ENCODE results near the gene ZNF592. TPM values are rescaled to one million over a fixed set of nuclear protein-coding genes. Genes with fewer than 3 reads are reported as not detected.
A peak's percentile ranks its signal among the peaks of the same experiment; 100 is the strongest.

ZNF592 gene
- total and polyA plus RNA-seq, 2 of the 13 experiments (the other 11 are each of a cell fraction or from before 2014, with no cell fraction given) = 8.2 to 9.8 TPM

DNA sequence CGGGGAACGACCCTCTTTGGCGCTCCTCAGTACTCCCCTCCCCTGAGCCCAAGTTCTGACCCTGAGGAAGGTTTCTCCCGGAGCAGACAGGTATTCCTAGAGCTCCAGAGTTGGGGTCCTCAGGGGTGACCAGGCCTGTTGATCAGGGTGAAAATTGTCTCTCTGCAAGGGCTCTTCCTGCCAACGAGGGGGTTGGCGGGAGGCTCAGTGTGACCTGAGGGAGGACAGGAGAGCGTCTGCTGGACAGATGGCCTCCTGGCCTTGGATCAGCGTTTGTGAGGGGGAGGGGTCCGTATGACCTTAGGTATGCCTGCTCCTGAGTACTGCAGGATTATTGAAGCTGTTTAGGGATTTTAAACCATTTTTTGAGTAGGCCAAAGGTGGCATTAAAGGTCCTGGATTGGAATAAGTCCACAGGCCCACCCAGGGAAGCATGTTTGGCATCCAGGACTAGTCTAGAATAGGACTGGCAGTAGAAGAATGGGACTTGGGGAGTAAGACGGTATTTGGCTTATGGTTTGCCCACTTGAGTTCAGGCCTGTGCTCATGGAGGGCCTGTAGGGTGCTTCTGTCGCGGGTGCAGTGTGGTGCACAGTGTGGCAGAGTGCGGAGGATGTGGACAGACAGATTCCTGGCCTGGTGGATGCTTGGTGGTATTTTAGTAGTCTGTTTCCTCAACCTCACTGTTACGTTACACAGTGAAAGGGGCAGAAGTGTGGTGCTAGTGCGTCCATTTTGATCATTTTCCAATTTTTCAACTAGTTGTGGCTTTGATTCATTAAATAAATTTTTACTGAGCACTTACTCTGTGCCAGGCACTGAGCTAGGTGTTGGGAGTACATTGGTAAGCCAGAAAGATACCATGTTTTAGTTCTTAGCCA is 959 bp downstream of the ZNF592 start (continued):
- TF ChIP-seq BHLHE40 (IDR thresholded peaks at IDR 0.05; ENCODE audit: low read length) (no peak), NR2F1 (CRISPR knock-in tag; IDR thresholded peaks at IDR 0.05) (0 out of 4 replicates have a peak, but pooled peaks of 1 of the 2 experiments have one; percentile 30), TBX2 (CRISPR knock-in tag; IDR thresholded peaks at IDR 0.05; ENCODE audit: borderline replicate concordance) (peak; percentile 8; the same call in 1 of the 2 replicates), GABPB1 (CRISPR knock-in tag; IDR thresholded peaks at IDR 0.05) (no peak), XRCC5 (optimal IDR thresholded peaks at IDR 0.05; ENCODE audit: low read length) (peak; percentile 18), HNF4A (CRISPR knock-in tag; IDR thresholded peaks at IDR 0.05) (no peak; the same call in 1 of the 2 replicates), HNRNPLL (IDR thresholded peaks at IDR 0.05; ENCODE audit: low read depth, low read length, poor library complexity, severe bottlenecking) (no peak), TGIF2 (CRISPR knock-in tag; IDR thresholded peaks at IDR 0.05) (peak; percentile 49; the same call in 1 of the 2 replicates), ZNF563 (CRISPR knock-in tag; IDR thresholded peaks at IDR 0.05) (peak; percentile 43; the same call in 1 of the 2 replicates), RORA (CRISPR knock-in tag; IDR thresholded peaks at IDR 0.05) (no peak), ZNF766 (CRISPR knock-in tag; IDR thresholded peaks at IDR 0.05; ENCODE audit: borderline replicate concordance) (no peak), TEAD3 (CRISPR knock-in tag; optimal IDR thresholded peaks at IDR 0.05; ENCODE audit: borderline replicate concordance) (peak; percentile 24), ZNF431 (CRISPR knock-in tag; IDR thresholded peaks at IDR 0.05; ENCODE audit: borderline replicate concordance, low read depth) (no peak), ZFP37 (CRISPR knock-in tag; IDR thresholded peaks at IDR 0.05; ENCODE audit: borderline replicate concordance) (no peak), GATA4 (IDR thresholded peaks at IDR 0.05; ENCODE audit: borderline replicate concordance, low read depth) (no peak), IRX3 (CRISPR knock-in tag; IDR thresholded peaks at IDR 0.05; ENCODE audit: borderline replicate concordance, low read depth) (no peak), ELF1 (CRISPR knock-in tag; IDR thresholded peaks at IDR 0.05) (no peak), ZNF296 (CRISPR knock-in tag; conservative IDR thresholded peaks at IDR 0.05) (peak; percentile 85), CENPT (CRISPR knock-in tag; IDR thresholded peaks at IDR 0.05; ENCODE audit: low read depth) (no peak)
- TF ChIP-seq, protein P1, sequence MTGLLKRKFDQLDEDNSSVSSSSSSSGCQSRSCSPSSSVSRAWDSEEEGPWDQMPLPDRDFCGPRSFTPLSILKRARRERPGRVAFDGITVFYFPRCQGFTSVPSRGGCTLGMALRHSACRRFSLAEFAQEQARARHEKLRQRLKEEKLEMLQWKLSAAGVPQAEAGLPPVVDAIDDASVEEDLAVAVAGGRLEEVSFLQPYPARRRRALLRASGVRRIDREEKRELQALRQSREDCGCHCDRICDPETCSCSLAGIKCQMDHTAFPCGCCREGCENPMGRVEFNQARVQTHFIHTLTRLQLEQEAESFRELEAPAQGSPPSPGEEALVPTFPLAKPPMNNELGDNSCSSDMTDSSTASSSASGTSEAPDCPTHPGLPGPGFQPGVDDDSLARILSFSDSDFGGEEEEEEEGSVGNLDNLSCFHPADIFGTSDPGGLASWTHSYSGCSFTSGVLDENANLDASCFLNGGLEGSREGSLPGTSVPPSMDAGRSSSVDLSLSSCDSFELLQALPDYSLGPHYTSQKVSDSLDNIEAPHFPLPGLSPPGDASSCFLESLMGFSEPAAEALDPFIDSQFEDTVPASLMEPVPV (CRISPR knock-in tag; IDR thresholded peaks at IDR 0.05) = no peak
- TF ChIP-seq, protein P2, sequence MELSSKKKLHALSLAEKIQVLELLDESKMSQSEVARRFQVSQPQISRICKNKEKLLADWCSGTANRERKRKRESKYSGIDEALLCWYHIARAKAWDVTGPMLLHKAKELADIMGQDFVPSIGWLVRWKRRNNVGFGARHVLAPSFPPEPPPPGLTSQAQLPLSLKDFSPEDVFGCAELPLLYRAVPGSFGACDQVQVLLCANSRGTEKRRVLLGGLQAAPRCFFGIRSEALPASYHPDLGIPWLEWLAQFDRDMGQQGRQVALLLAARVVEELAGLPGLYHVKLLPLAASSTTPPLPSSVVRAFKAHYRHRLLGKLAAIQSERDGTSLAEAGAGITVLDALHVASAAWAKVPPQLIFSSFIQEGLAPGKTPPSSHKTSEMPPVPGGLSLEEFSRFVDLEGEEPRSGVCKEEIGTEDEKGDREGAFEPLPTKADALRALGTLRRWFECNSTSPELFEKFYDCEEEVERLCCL (CRISPR knock-in tag; IDR thresholded peaks at IDR 0.05; ENCODE audit: borderline replicate concordance) = no peak
- TF ChIP-seq, protein P3, sequence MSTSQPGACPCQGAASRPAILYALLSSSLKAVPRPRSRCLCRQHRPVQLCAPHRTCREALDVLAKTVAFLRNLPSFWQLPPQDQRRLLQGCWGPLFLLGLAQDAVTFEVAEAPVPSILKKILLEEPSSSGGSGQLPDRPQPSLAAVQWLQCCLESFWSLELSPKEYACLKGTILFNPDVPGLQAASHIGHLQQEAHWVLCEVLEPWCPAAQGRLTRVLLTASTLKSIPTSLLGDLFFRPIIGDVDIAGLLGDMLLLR (CRISPR knock-in tag; IDR thresholded peaks at IDR 0.05) = no peak
- TF ChIP-seq, protein P4, sequence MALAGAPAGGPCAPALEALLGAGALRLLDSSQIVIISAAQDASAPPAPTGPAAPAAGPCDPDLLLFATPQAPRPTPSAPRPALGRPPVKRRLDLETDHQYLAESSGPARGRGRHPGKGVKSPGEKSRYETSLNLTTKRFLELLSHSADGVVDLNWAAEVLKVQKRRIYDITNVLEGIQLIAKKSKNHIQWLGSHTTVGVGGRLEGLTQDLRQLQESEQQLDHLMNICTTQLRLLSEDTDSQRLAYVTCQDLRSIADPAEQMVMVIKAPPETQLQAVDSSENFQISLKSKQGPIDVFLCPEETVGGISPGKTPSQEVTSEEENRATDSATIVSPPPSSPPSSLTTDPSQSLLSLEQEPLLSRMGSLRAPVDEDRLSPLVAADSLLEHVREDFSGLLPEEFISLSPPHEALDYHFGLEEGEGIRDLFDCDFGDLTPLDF (CRISPR knock-in tag; IDR thresholded peaks at IDR 0.05) = no peak
- TF ChIP-seq, protein P5, sequence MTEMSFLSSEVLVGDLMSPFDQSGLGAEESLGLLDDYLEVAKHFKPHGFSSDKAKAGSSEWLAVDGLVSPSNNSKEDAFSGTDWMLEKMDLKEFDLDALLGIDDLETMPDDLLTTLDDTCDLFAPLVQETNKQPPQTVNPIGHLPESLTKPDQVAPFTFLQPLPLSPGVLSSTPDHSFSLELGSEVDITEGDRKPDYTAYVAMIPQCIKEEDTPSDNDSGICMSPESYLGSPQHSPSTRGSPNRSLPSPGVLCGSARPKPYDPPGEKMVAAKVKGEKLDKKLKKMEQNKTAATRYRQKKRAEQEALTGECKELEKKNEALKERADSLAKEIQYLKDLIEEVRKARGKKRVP (CRISPR knock-in tag; IDR thresholded peaks at IDR 0.05) = no peak
